HepG2 (cell line): ENCODE measurements around the gene SYPL1.

Experiments used
- CBX2 ChIP-seq, 2 experiments: fragments of 200-600 bp in 1 of 2; sonication (generic); formaldehyde crosslinking in 1 of 2; IDR thresholded peaks; 2 replicates each; pipeline versions ENCODE4 v1.7.0 to v1.8.1; 2018 to 2022; ENCODE audit warnings: low read depth in 2 of 2, low read length in 1 of 2, mild to moderate bottlenecking in 1 of 2, missing genetic modification reagents in 1 of 2
- CREB1 ChIP-seq, 2 experiments: fragments of 450-650 bp in 1 of 2; IDR thresholded peaks; 2 replicates each; pipeline ENCODE4 v1.6.1; 2016 to 2017; ENCODE audit warnings: control low read depth in 1 of 2, mild to moderate bottlenecking in 1 of 2, missing compliant biosample characterization in 1 of 2, missing genetic modification characterization in 1 of 2
- CTCF ChIP-seq: sonication (generic); formaldehyde crosslinking; IDR thresholded peaks from 2 replicates; pipeline ENCODE4 v1.5.0; 2020; ENCODE audit warnings: mild to moderate bottlenecking, missing genetic modification reagents, moderate library complexity
- POLR2AphosphoS5 ChIP-seq: IDR thresholded peaks from 2 replicates; pipeline ENCODE4 v1.6.1; 2012; ENCODE audit warnings: low read depth, low read length
- RBAK ChIP-seq: sonication (generic); formaldehyde crosslinking; IDR thresholded peaks from 2 replicates; pipeline ENCODE4 v1.5.1; 2020; ENCODE audit warnings: mild to moderate bottlenecking, missing genetic modification reagents
- SUZ12 ChIP-seq: fragments of 150-350 bp; IDR thresholded peaks from 2 replicates; pipeline ENCODE4 v1.6.1; 2014; ENCODE audit warnings: low read depth, low read length
- YEATS2 ChIP-seq: sonication (generic); formaldehyde crosslinking; IDR thresholded peaks from 2 replicates; pipeline ENCODE4 v1.4.0; 2020; ENCODE audit warnings: missing genetic modification reagents, borderline replicate concordance
- YY1 ChIP-seq: IDR thresholded peaks from 2 replicates; pipeline ENCODE4 v1.6.1; 2011; ENCODE audit warnings: low read length, low read depth, moderate library complexity, mild to moderate bottlenecking; ENCODE audit not compliant: insufficient read depth, insufficient replicate concordance
- TF ChIP-seq, protein P1 (sequence below), 2 experiments: fragments of 450-650 bp in 1 of 2; sonication (generic) in 1 of 2; formaldehyde crosslinking in 1 of 2; IDR thresholded peaks; 2 replicates each; pipeline versions ENCODE4 v1.6.1 to v1.8.0; 2016 to 2022; ENCODE audit warnings: antibody characterized with exemption in 1 of 2, mild to moderate bottlenecking in 1 of 2, missing genetic modification reagents in 1 of 2

- TF ChIP-seq SUZ12 (no peak), YEATS2 (CRISPR knock-in tag) (no peak), CBX2 (IDR thresholded peaks at IDR 0.05; ENCODE audit: low read depth, low read length) (no peak), CBX2 (CRISPR knock-in tag; IDR thresholded peaks at IDR 0.05; ENCODE audit: low read depth) (no peak), CTCF (no peak), POLR2AphosphoS5 (no peak), YY1 (no peak), RBAK (no peak), CREB1 (IDR thresholded peaks at IDR 0.05) (no peak), CREB1 (CRISPR knock-in tag; IDR thresholded peaks at IDR 0.05) (no peak)
- TF ChIP-seq, protein P1, sequence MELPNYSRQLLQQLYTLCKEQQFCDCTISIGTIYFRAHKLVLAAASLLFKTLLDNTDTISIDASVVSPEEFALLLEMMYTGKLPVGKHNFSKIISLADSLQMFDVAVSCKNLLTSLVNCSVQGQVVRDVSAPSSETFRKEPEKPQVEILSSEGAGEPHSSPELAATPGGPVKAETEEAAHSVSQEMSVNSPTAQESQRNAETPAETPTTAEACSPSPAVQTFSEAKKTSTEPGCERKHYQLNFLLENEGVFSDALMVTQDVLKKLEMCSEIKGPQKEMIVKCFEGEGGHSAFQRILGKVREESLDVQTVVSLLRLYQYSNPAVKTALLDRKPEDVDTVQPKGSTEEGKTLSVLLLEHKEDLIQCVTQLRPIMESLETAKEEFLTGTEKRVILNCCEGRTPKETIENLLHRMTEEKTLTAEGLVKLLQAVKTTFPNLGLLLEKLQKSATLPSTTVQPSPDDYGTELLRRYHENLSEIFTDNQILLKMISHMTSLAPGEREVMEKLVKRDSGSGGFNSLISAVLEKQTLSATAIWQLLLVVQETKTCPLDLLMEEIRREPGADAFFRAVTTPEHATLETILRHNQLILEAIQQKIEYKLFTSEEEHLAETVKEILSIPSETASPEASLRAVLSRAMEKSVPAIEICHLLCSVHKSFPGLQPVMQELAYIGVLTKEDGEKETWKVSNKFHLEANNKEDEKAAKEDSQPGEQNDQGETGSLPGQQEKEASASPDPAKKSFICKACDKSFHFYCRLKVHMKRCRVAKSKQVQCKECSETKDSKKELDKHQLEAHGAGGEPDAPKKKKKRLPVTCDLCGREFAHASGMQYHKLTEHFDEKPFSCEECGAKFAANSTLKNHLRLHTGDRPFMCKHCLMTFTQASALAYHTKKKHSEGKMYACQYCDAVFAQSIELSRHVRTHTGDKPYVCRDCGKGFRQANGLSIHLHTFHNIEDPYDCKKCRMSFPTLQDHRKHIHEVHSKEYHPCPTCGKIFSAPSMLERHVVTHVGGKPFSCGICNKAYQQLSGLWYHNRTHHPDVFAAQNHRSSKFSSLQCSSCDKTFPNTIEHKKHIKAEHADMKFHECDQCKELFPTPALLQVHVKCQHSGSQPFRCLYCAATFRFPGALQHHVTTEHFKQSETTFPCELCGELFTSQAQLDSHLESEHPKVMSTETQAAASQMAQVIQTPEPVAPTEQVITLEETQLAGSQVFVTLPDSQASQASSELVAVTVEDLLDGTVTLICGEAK (IDR thresholded peaks at IDR 0.05) = no peak
- TF ChIP-seq, protein P1 (CRISPR knock-in tag; IDR thresholded peaks at IDR 0.05) = no peak
Measured at GRCh38 chr7:106138776-106139175, 26.7 kb upstream of the SYPL1 start.
